ENCODE data around the gene RNF224.

DNA sequence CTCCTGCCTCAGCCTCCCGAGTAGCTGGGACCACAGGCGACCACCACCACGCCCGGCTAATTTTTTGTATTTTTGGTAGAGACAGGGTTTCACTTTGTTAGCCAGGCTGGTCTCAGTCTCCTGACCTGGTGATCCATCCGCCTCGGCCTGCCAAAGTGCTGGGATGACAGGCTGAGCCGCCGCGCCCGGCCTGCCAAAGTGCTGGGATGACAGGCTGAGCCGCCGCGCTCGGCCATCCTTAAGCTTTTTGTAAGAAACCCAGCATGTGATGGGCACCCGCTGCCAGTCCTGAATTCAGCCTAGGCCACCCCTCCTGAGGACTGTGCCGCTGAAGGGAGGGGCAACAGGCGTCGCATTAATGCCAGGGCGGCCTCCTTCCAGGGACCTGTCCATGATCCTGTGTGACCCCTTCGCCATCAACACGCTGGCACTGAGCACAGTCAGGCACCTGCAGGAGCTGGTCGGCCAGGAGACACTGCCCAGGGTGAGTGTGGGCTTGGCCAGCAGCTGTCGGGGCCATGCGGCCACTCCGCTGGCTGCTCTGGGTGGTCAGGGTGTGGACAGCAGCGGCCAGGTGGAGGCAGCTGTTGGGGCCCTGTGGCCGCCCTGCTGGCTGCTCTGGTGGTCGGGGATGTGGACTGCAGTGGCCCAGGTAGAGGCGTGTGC is 38.3 kb downstream of the RNF224 start:
- TF ChIP-seq POLR2AphosphoS5 (IDR thresholded peaks at IDR 0.05; ENCODE audit: low read depth, low read length) (no peak), POLR2A (IDR thresholded peaks at IDR 0.05; ENCODE audit: low read depth, low read length) (no peak), TAF1 (IDR thresholded peaks at IDR 0.05; ENCODE audit: low read depth, low read length) (no peak), SPI1 (IDR thresholded peaks at IDR 0.05; ENCODE audit: low read depth, low read length) (no peak)
